BLaER1 (cell line): ENCODE data around the gene RNF214.

Source experiments
- H3K27ac ChIP-seq: shearing (Covaris generic); formaldehyde crosslinking; 2 replicates; pipeline ENCODE4 v1.8.1; 2022
- H3K27me3 ChIP-seq: shearing (Covaris generic); formaldehyde crosslinking; 2 replicates; pipeline ENCODE4 v1.8.1; 2022
- H3K36me3 ChIP-seq: shearing (Covaris generic); formaldehyde crosslinking; 2 replicates; pipeline ENCODE4 v1.8.1; 2022
- H3K4me1 ChIP-seq: shearing (Covaris generic); formaldehyde crosslinking; 2 replicates; pipeline ENCODE4 v1.8.1; 2022
- H3K4me2 ChIP-seq: shearing (Covaris generic); formaldehyde crosslinking; 2 replicates; pipeline ENCODE4 v1.8.1; 2022
- H3K4me3 ChIP-seq: shearing (Covaris generic); formaldehyde crosslinking; 2 replicates; pipeline ENCODE4 v1.8.1; 2022
- H3K9ac ChIP-seq: shearing (Covaris generic); formaldehyde crosslinking; 2 replicates; pipeline ENCODE4 v1.8.1; 2022
- H3K9me3 ChIP-seq: shearing (Covaris generic); formaldehyde crosslinking; 2 replicates; pipeline ENCODE4 v1.8.1; 2022
- H4K20me1 ChIP-seq: shearing (Covaris generic); formaldehyde crosslinking; 2 replicates; pipeline ENCODE4 v1.8.1; 2022
- Cebpa-rat ChIP-seq: shearing (Covaris generic); IDR thresholded peaks from 2 replicates; pipeline ENCODE4 v1.8.1; 2022

RNF214 gene

DNA sequence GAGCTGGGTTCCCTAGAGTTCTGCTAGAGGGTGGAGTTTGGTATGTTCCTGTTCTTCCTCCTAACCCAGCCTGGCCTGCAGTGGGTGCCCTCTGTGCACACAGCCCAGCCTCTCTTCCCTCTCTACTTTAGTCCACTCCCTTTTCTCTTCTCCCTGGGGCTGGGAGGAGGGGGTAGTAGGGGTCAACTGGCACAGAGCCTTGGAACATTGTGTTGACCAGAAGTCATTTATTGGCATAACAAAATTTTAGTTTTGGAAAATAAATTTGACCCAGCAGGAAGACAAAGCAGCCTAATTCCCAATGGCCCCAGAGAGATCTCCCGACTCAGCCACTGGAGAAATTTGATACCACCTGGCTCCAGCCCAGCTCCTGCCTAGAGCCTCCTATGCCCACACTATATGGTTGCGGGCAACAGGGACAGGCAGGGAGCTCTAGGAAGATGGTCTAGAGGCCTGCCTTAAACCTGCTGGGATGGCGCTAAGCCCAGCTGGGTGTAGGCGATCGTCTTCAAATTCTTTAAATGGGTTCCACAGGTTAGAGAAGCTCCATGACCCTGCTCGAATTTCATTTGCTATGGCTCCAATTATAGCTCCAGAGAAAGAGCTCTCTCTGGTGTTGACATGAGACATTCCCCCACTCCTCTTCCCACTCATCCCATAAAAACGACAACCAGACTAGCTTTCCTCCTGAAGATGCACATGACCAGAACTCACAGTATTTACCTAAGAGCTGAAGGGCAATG is 10.5 kb upstream of the RNF214 start:
- Histone ChIP-seq H3K4me3 (no peak overlapping the region), H3K27ac (no peak overlapping the region), H3K9me3 (no peaks in the 10 kb centered on the region), H3K9ac (no peak overlapping the region), H3K4me2 (no peak overlapping the region), H3K4me1 (no peaks in the 10 kb centered on the region), H3K27me3 (no peaks in the 10 kb centered on the region), H3K36me3 (peaks cover 97% of the 10 kb centered on the region), H4K20me1 (0 out of 2 replicates have a peak, but pooled peaks cover 3% of the 10 kb centered on the region)
- TF ChIP-seq Cebpa-rat, result no peak

DNA sequence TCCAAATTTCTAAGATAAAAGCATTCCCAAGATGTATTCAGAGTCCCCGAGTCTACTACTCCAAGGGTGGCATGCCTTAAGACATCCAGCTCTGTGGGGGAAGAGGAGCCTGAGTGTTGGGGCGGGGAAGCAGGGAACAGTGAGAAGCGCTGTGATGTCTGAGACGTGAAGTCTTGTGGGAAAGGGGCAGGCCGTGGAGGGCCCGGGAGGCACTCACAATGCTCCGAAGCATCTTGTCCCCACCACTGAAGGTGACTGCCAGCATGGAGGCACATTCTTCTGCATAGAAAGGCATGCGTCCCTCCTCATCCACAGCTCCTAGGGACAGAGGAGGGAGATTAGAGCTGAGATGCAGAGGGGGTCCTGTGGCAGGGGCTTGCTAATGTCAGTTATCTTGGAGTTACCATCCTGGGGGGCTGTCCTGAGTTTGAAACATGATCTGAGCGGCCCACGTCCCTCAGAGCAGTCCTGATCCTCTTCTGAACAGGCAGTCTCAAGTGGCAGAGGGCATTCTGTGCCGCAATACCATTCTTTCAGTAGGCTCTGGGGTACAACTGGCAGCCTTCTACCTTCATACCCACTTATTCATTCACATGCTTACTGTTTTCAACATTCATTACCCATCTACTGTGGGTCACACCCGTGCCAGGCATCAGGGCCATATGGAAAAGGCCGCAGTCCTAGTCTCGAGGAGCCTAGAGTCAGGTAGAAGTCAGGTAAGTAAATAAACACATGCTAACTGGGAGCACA is 9.3 kb upstream of the RNF214 start:
- Histone ChIP-seq H3K9me3 (no peaks in the 10 kb centered on the region), H3K4me2 (no peak overlapping the region), H3K27me3 (no peaks in the 10 kb centered on the region), H3K4me1 (no peaks in the 10 kb centered on the region), H3K9ac (no peak overlapping the region), H3K27ac (no peak overlapping the region), H3K36me3 (peaks cover 97% of the 10 kb centered on the region), H3K4me3 (no peak overlapping the region), H4K20me1 (peaks cover 15% of the 10 kb centered on the region; the same call in 1 of the 2 replicates)
- no peak for TF ChIP-seq Cebpa-rat

DNA sequence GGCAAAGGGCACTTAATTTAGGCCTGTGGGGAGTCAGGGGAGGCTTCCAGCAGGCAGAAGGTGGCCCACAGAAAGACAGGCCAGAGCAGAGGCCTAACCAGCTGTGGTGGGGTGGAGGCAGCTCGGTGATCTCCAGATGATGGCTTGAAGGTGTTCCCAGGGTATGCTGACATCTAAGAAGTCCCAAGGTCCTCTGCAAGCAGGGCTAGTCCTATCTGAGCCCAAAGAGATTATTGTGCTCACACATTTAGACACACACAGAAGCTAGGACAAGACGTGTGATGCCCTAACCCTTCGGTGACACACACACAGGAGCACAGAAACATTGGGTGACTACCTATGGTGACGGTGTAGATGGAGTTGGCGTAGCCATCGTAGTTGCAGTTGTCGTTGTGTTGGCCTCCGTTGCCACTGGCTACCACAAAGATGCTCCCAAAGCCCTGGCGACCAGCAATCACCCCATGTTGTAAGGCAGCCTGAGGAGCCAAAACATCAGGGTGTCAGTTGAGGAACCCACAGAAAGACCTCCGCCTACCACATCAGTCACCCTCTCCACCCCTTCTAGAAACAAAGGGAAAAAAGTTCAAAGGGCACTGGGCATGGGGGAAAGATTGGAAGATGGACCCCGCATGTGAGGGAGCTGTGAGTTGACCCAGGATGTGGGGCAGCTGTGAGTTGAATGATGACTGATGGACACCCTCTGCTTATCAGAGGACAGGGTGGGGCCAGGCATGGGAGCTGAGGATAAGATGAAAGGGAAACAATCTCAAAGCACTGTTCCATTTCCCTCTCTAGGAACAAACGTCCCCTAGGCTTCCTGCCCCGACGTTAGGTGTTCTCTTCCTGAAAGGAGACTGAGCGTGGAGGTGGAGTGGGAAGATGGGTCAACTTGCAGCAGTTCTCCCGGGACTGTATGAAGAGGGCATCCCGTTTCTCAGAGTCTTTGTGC is 8.5 kb upstream of the RNF214 start:
- no peak overlapping the region for H3K4me2 ChIP-seq
- H4K20me1 ChIP-seq, result peaks cover 20% of the 10 kb centered on the region; the same call in 1 of the 2 replicates
- H3K9me3 ChIP-seq, result no peaks in the 10 kb centered on the region
- H3K9ac ChIP-seq, result no peak overlapping the region
- H3K27me3 ChIP-seq, result no peaks in the 10 kb centered on the region
- H3K36me3 ChIP-seq, result peaks cover 97% of the 10 kb centered on the region
- H3K4me1 ChIP-seq, result no peaks in the 10 kb centered on the region
- H3K27ac ChIP-seq, result no peak overlapping the region
- no peak overlapping the region for H3K4me3 ChIP-seq
- TF ChIP-seq Cebpa-rat, result no peak

DNA sequence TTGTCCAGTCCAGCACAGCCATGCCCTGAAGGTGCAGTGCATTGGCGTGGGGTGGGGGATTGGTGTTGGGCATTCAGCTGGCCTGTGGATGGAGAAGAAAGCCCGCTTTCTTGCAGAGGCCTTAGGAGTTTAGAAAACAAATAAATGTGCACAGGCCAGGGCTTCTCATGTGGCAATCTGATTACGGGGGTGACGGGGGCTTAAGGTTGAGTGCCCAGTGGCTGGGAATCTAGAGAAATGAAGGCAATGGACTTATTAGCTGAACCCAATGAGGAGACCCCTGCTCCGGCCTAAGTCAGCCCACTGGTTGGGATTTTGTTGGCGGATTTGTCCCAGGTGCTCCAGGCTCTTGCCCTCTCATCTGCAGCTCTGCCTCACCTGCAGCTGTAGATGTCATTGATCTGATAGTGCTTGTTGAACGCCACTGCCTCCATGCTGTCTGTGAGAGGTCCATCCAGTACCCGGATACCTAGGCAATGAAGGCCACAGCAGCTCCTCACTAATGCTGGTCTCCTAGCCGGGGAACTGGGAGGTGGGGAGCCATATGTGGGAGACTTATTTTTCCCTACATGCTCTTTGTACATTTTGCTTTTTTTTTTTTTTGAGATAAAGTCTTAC is 6.8 kb upstream of the RNF214 start:
- Histone ChIP-seq H3K9me3 (no peaks in the 10 kb centered on the region), H3K4me1 (peaks cover 15% of the 10 kb centered on the region), H3K9ac (no peak overlapping the region), H3K4me2 (no peak overlapping the region), H4K20me1 (peaks cover 35% of the 10 kb centered on the region; the same call in 1 of the 2 replicates), H3K36me3 (peaks cover 92% of the 10 kb centered on the region), H3K27ac (no peak overlapping the region), H3K27me3 (no peaks in the 10 kb centered on the region), H3K4me3 (no peak overlapping the region)
- no peak for TF ChIP-seq Cebpa-rat

DNA sequence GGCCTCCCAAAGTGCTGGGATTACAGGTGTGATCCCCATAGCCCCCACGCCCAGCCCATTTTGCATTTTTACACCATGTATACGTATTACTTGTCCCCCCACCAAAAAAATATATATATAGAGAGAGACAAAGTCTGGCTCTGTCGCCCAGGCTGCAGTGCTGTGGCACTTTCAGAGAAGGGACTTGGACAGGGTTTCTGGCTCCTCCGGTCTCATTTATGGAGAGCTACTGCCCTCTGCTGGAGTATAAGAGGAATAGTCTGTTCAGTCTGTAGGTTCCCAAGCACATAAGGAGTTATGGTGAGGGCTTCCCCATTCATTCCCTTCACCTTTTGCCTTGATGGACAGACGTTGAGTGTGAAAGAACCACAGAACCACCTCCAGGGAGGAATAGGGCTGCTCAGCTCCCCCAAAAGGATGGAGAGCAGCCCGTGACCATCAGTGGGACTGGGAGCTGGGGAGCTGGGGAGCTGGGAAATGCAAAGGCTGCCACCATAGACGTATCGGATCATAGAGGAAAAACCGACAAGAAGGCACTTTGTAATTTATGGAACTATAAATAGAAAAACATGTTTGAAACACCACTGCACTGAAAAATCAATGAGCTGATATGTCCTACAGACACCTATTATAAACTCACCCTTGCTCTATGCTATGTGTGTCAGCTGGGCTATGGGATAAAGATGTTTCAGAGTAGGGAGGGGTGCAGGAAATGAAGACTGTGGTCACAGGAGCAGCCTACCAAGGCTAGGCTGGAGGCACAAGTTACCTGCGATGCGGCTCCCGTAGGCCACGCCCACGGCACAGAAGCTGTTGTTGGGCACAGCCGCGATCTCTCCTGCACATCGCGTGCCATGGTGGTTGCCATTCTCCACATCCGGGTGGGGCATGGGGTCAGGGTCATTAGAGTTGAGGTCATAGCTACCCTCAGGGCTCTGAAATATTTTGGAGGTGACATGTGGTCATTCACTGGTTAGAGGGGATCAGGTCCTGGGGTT is 5.8 kb upstream of the RNF214 start:
- Histone ChIP-seq H4K20me1 (peaks cover 39% of the 10 kb centered on the region; the same call in 1 of the 2 replicates), H3K9ac (no peak overlapping the region), H3K36me3 (peaks cover 82% of the 10 kb centered on the region), H3K4me3 (no peak overlapping the region), H3K9me3 (no peaks in the 10 kb centered on the region), H3K4me2 (no peak overlapping the region), H3K4me1 (peaks cover 23% of the 10 kb centered on the region), H3K27ac (no peak overlapping the region), H3K27me3 (no peaks in the 10 kb centered on the region)
- TF ChIP-seq Cebpa-rat, result no peak

DNA sequence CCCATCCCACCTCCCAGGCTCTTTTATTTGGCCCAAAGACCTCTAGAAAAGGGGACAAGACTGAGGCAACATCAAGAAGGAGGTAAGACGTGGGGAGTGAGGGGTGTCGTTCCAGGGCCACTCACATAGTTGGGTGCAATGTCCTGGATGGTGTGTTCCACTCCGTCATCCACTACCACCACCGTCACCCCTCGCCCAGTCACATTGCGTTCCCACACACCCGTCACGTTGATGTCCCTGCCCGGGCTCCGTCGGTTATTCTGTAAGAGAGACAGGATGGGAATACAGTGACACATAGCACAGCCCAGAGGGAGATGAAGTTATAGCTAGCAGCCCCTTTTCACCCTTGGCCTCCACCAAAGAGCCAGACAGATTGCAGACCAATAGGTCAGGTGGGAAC is 4.4 kb upstream of the RNF214 start:
- Histone ChIP-seq H3K9me3 (no peaks in the 10 kb centered on the region), H3K4me2 (no peak overlapping the region), H3K36me3 (peaks cover 68% of the 10 kb centered on the region), H3K4me1 (peaks cover 24% of the 10 kb centered on the region), H3K27ac (no peak overlapping the region), H4K20me1 (peaks cover 39% of the 10 kb centered on the region; the same call in 1 of the 2 replicates), H3K9ac (no peak overlapping the region), H3K4me3 (no peak overlapping the region), H3K27me3 (no peaks in the 10 kb centered on the region)
- TF ChIP-seq Cebpa-rat, result no peak

DNA sequence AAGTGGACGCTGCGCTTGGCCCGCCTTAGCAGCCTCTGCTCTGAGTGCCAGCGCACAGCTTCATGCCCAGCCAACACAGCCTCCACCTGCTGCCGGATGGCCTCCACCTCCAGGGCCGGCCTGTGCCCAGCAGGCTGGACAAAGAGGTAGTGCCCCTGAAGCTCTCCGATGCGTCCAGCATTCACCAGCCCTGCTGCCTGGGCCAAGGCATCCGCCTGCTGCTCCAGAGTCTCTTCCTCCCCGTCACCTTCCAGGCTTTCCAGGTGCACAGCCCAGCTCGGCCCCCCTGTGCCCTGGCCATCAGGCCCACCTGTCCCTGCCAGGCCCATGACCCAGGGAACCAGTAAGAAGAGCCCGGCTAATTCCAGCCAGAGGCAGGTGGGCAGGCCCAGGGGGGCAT is 3.1 kb upstream of the RNF214 start:
- Histone ChIP-seq H3K36me3 (peaks cover 55% of the 10 kb centered on the region), H3K9ac (peak overlapping the region; percentile 90; the same call in 1 of the 2 replicates), H3K4me1 (peaks cover 37% of the 10 kb centered on the region), H3K4me3 (no peak overlapping the region), H3K27ac (no peak overlapping the region), H4K20me1 (peaks cover 39% of the 10 kb centered on the region; the same call in 1 of the 2 replicates), H3K4me2 (peak overlapping the region; percentile 90), H3K27me3 (no peaks in the 10 kb centered on the region), H3K9me3 (no peaks in the 10 kb centered on the region)
- TF ChIP-seq Cebpa-rat, result no peak

DNA sequence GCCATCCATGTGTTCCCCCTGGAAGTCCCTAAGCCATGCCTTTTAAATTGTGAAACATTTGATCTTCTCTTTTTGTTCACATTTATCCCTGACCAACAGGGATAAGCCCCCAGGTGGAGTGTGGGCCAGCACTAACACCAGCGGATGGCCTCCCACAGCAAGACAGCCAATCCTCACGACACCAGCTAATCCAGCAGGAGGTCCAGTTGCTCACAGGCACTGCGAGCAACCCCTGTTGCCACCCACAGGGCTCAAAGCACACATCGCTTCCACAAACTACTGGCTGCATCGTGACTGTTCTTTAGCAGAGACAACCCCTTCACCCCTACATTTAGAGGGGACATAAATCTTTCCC is 2.6 kb upstream of the RNF214 start:
- Histone ChIP-seq H4K20me1 (peaks cover 39% of the 10 kb centered on the region; the same call in 1 of the 2 replicates), H3K4me3 (peak overlapping the region; percentile 97; the same call in 1 of the 2 replicates), H3K9ac (peak overlapping the region; percentile 90), H3K4me2 (peak overlapping the region; percentile 90), H3K27ac (peak overlapping the region; percentile 89; the same call in 1 of the 2 replicates), H3K4me1 (peaks cover 38% of the 10 kb centered on the region), H3K9me3 (no peaks in the 10 kb centered on the region), H3K27me3 (no peaks in the 10 kb centered on the region), H3K36me3 (peaks cover 50% of the 10 kb centered on the region)
- TF ChIP-seq Cebpa-rat, result no peak
